GM12874 (cell line): ENCODE measurements around the gene ATOSB.

Experiments
- TF ChIP-seq, protein P1 (sequence below): IDR thresholded peaks from 2 replicates; pipeline ENCODE4 v1.5.1; 2011; ENCODE audit warnings: low read depth, mild to moderate bottlenecking, control low read depth, low read length, moderate library complexity; ENCODE audit not compliant: insufficient read depth

ATOSB gene

GRCh38 chr9:35074791-35075190, 40.9 kb downstream of the ATOSB start:
- TF ChIP-seq, protein P1, sequence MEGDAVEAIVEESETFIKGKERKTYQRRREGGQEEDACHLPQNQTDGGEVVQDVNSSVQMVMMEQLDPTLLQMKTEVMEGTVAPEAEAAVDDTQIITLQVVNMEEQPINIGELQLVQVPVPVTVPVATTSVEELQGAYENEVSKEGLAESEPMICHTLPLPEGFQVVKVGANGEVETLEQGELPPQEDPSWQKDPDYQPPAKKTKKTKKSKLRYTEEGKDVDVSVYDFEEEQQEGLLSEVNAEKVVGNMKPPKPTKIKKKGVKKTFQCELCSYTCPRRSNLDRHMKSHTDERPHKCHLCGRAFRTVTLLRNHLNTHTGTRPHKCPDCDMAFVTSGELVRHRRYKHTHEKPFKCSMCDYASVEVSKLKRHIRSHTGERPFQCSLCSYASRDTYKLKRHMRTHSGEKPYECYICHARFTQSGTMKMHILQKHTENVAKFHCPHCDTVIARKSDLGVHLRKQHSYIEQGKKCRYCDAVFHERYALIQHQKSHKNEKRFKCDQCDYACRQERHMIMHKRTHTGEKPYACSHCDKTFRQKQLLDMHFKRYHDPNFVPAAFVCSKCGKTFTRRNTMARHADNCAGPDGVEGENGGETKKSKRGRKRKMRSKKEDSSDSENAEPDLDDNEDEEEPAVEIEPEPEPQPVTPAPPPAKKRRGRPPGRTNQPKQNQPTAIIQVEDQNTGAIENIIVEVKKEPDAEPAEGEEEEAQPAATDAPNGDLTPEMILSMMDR, result no peak

GRCh38 chr9:35074141-35074540, 41.5 kb downstream of the ATOSB start:
- TF ChIP-seq, protein P1, result no peak

GRCh38 chr9:35073279-35073612, 42.4 kb downstream of the ATOSB start:
- TF ChIP-seq, protein P1, result no peak

GRCh38 chr9:35072461-35073278, 43.0 kb downstream of the ATOSB start, which contains the start of gene VCP:
Gene VCP, minus strand, starts transcription at chr9:35072625. Its CDS starts 272 bp downstream, at chr9:35072353.
- TF ChIP-seq, protein P1, result no peak

DNA sequence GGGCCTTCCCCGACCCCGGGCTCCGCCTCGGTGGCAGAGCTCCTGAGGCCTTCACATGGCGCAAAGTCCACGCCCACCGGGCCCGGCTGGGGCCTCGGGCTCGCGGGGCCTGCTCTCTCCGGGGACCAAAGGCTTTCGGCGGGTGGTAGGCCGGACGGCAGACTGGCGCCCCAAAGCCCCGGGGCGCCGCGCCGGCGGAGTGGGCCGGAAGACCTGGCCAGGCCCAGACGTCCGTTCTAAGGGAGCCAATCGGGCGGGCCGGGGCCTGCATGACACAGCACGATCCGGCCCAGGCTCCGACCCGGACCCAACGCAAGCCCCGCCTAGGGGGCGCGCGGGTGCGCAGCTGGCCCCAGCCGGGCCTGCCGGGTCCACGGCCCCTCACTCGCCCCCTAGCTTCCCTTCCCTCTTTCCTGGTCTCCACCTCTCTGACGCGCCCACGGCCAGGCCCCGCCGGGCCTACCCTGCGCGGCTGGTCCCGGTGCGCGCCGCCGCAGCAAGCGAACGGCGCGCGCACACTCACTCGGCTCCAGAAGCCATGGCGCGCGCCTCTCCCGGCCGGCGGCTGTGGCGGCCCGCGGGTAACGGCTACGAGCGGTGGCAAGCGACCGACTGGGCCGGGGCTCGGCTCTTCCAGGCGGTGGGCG, 43.7 kb downstream of the ATOSB start:
- TF ChIP-seq, protein P1, result peak; percentile 57

DNA sequence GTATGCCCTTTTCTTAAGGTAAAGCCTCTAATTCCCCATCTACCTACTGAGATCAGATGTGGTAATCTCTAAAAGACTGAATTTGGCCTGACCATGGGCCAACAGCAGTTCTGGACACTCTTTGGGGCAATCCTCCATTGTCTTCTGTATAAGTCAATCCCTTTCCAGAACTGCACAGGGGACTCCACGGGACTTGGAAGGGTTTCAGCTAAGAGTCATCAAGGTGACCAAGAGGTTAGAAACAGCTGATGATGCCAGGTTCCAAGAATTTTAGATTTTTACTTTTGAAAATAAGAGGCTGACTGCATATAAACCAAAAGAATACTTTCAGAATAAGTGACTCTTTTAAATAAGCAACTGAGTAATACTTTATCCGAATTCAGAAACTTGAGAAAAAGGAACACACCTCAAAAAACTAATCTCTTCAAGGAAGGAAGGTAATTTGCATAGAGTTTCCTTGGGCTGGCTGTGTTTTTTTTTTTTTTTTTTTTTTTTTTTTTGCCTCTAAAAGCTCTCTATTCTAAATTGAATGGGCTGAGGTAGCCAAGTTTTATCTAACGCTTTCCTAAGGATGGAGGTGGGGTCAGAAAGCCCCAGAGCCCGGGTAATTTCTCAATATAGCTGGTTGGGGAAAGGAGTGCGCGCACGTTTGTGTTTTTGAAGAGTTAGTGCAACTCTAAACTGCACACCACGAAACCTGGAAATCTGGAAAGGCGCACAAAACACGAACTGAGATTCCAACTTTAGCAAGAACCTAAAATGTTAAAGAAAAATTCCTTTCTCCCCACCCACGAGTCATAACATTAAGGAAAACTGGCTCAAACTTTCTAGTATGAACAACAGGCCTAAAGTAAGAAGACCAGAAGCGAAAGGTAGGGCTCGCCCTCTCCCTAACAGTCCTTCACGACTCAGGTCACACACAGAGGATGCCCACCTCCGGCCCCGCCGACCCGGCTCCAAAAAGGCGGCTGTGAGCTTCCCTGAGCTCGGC, 44.5 kb downstream of the ATOSB start:
- TF ChIP-seq, protein P1, result no peak

DNA sequence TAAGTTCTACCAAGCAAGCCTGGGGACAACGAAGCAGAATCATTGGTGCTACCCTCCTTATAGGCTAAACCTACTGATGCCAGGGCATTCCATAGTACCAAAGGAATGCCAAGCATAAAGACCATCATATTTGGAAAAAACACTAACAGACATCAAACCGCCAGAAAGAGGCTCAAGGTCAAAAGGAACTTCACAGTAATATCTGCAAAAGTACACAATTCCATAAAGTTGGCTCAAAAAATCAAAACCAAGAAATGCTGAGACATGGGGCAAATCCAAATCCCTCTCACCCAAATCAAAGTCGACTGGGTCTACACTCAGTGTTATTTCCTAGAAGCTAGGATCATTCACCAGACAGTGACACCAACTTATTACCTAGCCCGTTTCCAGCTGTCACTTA, 46.6 kb downstream of the ATOSB start:
- TF ChIP-seq, protein P1, result no peak
